ENCODE results near the gene SWSAP1. TPM values are rescaled to one million over a fixed set of nuclear protein-coding genes. Genes with fewer than 3 reads are reported as not detected.
"Not testable (repeated sequence)": the region's sequence is repeated elsewhere in the genome, so short reads cannot be mapped to it uniquely, and the experiment has no call there.

The SWSAP1 gene
- total and polyA plus RNA-seq, 3 experiments from 2014 or later, result 2.1 to 7.0 (median 2.2) TPM

DNA sequence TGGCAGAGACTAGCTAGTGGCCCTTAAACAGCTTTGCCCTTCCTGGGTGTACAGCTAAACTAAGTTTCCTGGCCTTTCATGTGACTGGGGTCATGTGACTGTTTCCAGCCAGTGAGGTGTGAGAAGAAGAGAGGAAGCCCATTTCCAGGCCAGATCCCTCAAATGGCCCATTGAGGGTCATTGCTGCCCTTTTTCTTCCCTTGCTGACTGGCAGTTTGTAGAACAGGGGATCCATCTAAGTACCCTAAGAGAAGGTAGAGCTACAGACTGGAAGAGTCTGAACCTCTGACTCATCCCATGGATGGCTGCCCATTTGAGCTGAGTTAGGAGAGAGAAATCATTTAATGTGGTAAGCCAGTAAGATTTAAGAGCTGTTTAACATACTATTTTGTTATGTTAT lies 2.8 kb downstream of the SWSAP1 start:
- no peak overlapping the region for H3K4me3 ChIP-seq (ENCODE audit: low read length)
- CTCF ChIA-PET, result interaction anchor here (1.0 to 1.4 kb wide), 3 partner anchors 9 to 106 kb away, joined by 3 to 13 read pairs (median 3); no protein-coding TSS in a partner anchor
- no peaks in the 10 kb centered on the region for H3K27me3 ChIP-seq (ENCODE audit: insufficient read depth, low read length, poor library complexity, severe bottlenecking)
- H3K27ac Mint-ChIP-seq, result peak overlapping the region in 5 of 8 donors; percentile 36 to 75 (median 49)
- no peak for DNase-seq
- H3K4me1 Mint-ChIP-seq, result peaks cover 29 to 43% (median 36%) of the 10 kb centered on the region in 3 donors
- peaks cover 0 to 3% (median 0%) of the 10 kb centered on the region in 5 donors for H3K9me3 Mint-ChIP-seq
- H3K36me3 Mint-ChIP-seq, result peaks cover 4 to 11% (median 10%) of the 10 kb centered on the region in 3 donors
- H3K27me3 Mint-ChIP-seq, result peaks cover 5 to 6% of the 10 kb centered on the region in 2 donors
- no peak overlapping the region for H3K27ac ChIP-seq (ENCODE audit: low read depth, low read length)
- peak overlapping the region; percentile 1 to 72 (median 34) for H3K4me3 Mint-ChIP-seq
- POLR2A ChIA-PET, result interaction anchor here (1.3 kb wide), 1 partner anchor 9 kb away, joined by 3 read pairs; no protein-coding TSS in a partner anchor
- no peaks in the 10 kb centered on the region for H3K36me3 ChIP-seq (ENCODE audit: insufficient read depth, low read length)
- H3K4me1 ChIP-seq (ENCODE audit: insufficient read depth, low read length), result peaks cover 56% of the 10 kb centered on the region
- H3K9me3 ChIP-seq (ENCODE audit: low read length), result no peaks in the 10 kb centered on the region

DNA sequence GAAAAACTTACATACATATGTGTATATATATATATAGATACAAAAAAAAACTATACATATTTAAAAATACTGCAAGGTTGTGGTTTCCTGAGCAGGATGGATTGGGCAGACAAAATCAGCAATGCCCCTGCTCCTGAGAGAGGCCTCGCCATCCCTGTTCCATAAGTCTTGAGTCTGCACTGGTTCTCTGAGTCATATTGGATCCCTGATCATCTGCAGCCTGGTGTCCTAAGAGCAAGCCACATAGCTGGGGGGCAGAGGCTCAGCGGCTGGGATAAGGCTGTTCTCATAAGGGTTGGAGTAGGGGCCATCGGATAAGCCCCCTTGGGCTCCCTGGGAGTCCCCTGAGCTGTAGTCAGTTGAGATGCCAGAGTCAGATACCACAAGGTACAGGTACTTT lies 3.3 kb downstream of the SWSAP1 start:
- no peak for DNase-seq
- ChIA-PET POLR2A (interaction anchor here (0.6 to 1.3 kb wide), 2 partner anchors 9 to 388 kb away, joined by 3 to 5 read pairs; no protein-coding TSS in a partner anchor), CTCF (interaction anchor here (0.9 to 1.4 kb wide), 4 partner anchors 9 to 105 kb away, joined by 3 to 13 read pairs (median 3); partner anchors contain the start of gene PRKCSH)
- H3K4me1 Mint-ChIP-seq, result peaks cover 31 to 46% (median 39%) of the 10 kb centered on the region in 3 donors
- Histone ChIP-seq H3K36me3 (ENCODE audit: insufficient read depth, low read length) (no peaks in the 10 kb centered on the region), H3K27ac (ENCODE audit: low read depth, low read length) (no peak overlapping the region), H3K4me1 (ENCODE audit: insufficient read depth, low read length) (peaks cover 60% of the 10 kb centered on the region), H3K9me3 (ENCODE audit: low read length) (no peaks in the 10 kb centered on the region), H3K27me3 (ENCODE audit: insufficient read depth, low read length, poor library complexity, severe bottlenecking) (peaks cover 3% of the 10 kb centered on the region), H3K4me3 (ENCODE audit: low read length) (no peak overlapping the region)
- H3K27me3 Mint-ChIP-seq, result peaks cover 7 to 8% of the 10 kb centered on the region in 2 donors
- H3K36me3 Mint-ChIP-seq, result peaks cover 4 to 11% (median 10%) of the 10 kb centered on the region in 3 donors
- H3K27ac Mint-ChIP-seq, result no peak overlapping the region
- H3K4me3 Mint-ChIP-seq, result peak overlapping the region in 1 of 7 donors; percentile 45
- H3K9me3 Mint-ChIP-seq, result peaks cover 0 to 3% (median 0%) of the 10 kb centered on the region in 5 donors

- peaks cover 61% of the 10 kb centered on the region for H3K4me1 ChIP-seq (ENCODE audit: insufficient read depth, low read length)
- Mint-ChIP-seq H3K27me3 (peaks cover 10 to 11% of the 10 kb centered on the region in 2 donors), H3K27ac (peak overlapping the region in 3 of 8 donors; percentile 34 to 89 (median 80)), H3K9me3 (peaks cover 0 to 3% (median 0%) of the 10 kb centered on the region in 5 donors), H3K4me3 (peak overlapping the region in 3 of 7 donors; percentile 25 to 52 (median 45)), H3K4me1 (peaks cover 34 to 53% (median 42%) of the 10 kb centered on the region in 3 donors), H3K36me3 (peaks cover 4 to 11% (median 8%) of the 10 kb centered on the region in 3 donors)
- CTCF ChIA-PET, result interaction anchor here (0.9 to 1.4 kb wide), 2 partner anchors 30 to 57 kb away, joined by 3 read pairs; partner anchors contain the start of gene PRKCSH
- no peak for DNase-seq
- H3K36me3 ChIP-seq (ENCODE audit: insufficient read depth, low read length), result no peaks in the 10 kb centered on the region
- POLR2A ChIA-PET, result interaction anchor here (0.6 to 1.3 kb wide), 2 partner anchors 10 to 387 kb away, joined by 3 to 5 read pairs; no protein-coding TSS in a partner anchor
- H3K27me3 ChIP-seq (ENCODE audit: insufficient read depth, low read length, poor library complexity, severe bottlenecking), result peaks cover 5% of the 10 kb centered on the region
- no peaks in the 10 kb centered on the region for H3K9me3 ChIP-seq (ENCODE audit: low read length)
- no peak overlapping the region for H3K27ac ChIP-seq (ENCODE audit: low read depth, low read length)
- no peak overlapping the region for H3K4me3 ChIP-seq (ENCODE audit: low read length)
Measured at GRCh38 chr19:11378319-11379189, 4.1 kb downstream of the SWSAP1 start.

DNA sequence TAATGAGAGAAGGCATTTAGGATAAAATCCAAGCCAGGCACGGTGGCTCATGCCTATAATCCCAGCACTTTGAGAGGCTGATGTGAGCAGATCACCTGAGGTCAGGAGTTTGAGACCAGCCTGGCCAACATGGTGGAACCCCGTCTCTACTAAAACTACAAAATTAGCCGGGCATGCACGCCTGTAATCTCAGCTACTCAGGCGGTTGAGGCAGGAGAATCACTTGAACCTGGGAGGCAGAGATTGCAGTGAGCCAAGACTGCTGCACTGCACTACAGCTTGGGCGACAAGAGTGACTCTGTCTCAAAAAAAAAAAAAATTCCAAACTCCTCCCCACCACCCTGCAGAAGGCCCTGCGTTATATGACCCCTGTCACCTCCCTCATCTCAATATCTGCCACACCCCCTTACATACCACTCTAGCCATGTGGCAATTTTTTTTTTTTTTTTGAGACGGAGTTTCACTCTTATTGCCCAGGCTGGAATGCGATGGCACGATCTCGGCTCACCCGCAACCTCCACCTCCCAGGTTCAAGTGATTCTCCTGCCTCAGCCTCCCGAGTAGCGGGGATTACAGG lies 4.9 kb downstream of the SWSAP1 start:
- Mint-ChIP-seq H3K4me3 (peak overlapping the region in 1 of 7 donors; percentile 18), H3K4me1 (peaks cover 34 to 54% (median 43%) of the 10 kb centered on the region in 3 donors), H3K27ac (peak overlapping the region in 3 of 8 donors; percentile 23 to 100 (median 36)), H3K36me3 (peaks cover 4 to 11% (median 8%) of the 10 kb centered on the region in 3 donors), H3K27me3 (peaks cover 11% of the 10 kb centered on the region in 2 donors)
- ChIA-PET POLR2A (interaction anchor here (0.5 kb wide), 1 partner anchor 85 kb away, joined by 7 read pairs; no protein-coding TSS in a partner anchor), CTCF (interaction anchor here (0.6 to 2.7 kb wide), 5 partner anchors 10 to 289 kb away, joined by 3 to 35 read pairs (median 10); partner anchors contain the start of genes CCDC159, ELAVL3 and TMEM205)
- H3K4me3 ChIP-seq (ENCODE audit: low read length); H3K9me3 Mint-ChIP-seq; H3K27me3 ChIP-seq (ENCODE audit: insufficient read depth, low read length, poor library complexity, severe bottlenecking); DNase-seq; H3K27ac ChIP-seq (ENCODE audit: low read depth, low read length); H3K36me3 ChIP-seq (ENCODE audit: insufficient read depth, low read length); H3K9me3 ChIP-seq (ENCODE audit: low read length): not testable (repeated sequence)
- peaks cover 57% of the 10 kb centered on the region for H3K4me1 ChIP-seq (ENCODE audit: insufficient read depth, low read length)

- Mint-ChIP-seq H3K27me3 (peaks cover 13 to 15% of the 10 kb centered on the region in 2 donors), H3K27ac (peak overlapping the region in 7 of 8 donors; percentile 95 to 100 (median 98)), H3K4me3 (peak overlapping the region; percentile 84 to 98 (median 92)), H3K4me1 (peaks cover 34 to 59% (median 46%) of the 10 kb centered on the region in 3 donors), H3K36me3 (peaks cover 4 to 11% (median 8%) of the 10 kb centered on the region in 3 donors), H3K9me3 (peaks cover 0 to 3% (median 0%) of the 10 kb centered on the region in 5 donors)
- Histone ChIP-seq H3K36me3 (ENCODE audit: insufficient read depth, low read length) (no peaks in the 10 kb centered on the region), H3K27me3 (ENCODE audit: insufficient read depth, low read length, poor library complexity, severe bottlenecking) (peaks cover 5% of the 10 kb centered on the region), H3K27ac (ENCODE audit: low read depth, low read length) (peak overlapping the region; percentile 89), H3K4me1 (ENCODE audit: insufficient read depth, low read length) (peaks cover 57% of the 10 kb centered on the region), H3K9me3 (ENCODE audit: low read length) (no peaks in the 10 kb centered on the region), H3K4me3 (ENCODE audit: low read length) (peak overlapping the region; percentile 67)
- CTCF ChIA-PET, result interaction anchor here (0.6 to 2.7 kb wide), 7 partner anchors 10 to 289 kb away, joined by 3 to 35 read pairs (median 10); partner anchors contain the start of genes CCDC159, ELAVL3, ODAD3 and PRKCSH
- POLR2A ChIA-PET, result interaction anchor here (0.5 to 2.1 kb wide), 2 partner anchors 55 to 85 kb away, joined by 7 to 13 read pairs; partner anchors contain the start of genes ODAD3 and PRKCSH
- no peak for DNase-seq
Measured at GRCh38 chr19:11379857-11380350, 5.4 kb downstream of the SWSAP1 start.

DNA sequence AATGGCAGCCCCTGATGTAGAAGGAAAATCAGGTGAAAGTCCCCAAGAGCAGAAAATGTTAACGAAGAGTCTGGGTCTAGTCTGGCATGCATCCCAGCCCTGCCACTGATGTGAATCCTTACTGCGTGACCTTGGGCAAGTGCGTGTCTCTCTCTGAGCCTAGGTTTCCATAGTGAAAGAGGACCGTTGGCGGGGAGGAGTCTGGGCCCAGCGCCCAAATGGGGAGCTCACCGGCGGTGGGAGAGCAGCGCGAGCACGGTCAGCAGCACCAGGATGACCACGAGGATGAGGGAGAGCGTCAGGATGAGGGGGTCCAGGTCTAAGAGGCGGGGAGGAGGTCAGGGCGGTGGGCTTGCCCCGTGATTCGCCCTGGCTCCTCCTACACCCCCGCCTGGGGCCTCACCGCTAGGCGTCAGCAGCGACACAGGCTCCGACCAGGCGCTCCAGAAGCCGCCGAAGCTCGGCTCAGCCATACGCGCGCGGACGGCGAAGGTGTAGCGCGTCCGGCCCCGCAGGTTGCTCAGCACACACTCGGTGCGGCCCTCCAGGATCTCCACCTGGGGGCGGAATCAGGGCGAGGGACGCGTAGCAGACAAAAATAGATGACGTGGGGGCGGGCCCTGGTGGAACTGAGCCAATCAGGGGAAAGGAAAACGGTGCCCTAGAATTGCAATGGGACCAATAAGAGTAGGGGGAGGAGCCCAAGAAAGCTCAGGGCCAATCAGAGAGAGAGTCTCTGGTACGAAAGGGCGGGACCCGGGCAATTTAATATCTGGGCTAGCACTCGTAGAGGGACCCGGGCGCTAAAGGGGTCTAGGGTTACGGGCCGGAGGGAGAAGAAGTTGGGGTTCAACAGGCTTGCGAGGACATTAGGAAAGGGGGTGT lies 6.4 kb downstream of the SWSAP1 start:
- H3K4me1 ChIP-seq (ENCODE audit: insufficient read depth, low read length), result peaks cover 52% of the 10 kb centered on the region
- peaks cover 5% of the 10 kb centered on the region for H3K27me3 ChIP-seq (ENCODE audit: insufficient read depth, low read length, poor library complexity, severe bottlenecking)
- Mint-ChIP-seq H3K27me3 (peaks cover 13 to 15% of the 10 kb centered on the region in 2 donors), H3K36me3 (peaks cover 4 to 8% (median 8%) of the 10 kb centered on the region in 3 donors), H3K4me3 (peak overlapping the region; percentile 84 to 98 (median 92)), H3K4me1 (peaks cover 34 to 53% (median 46%) of the 10 kb centered on the region in 3 donors), H3K27ac (peak overlapping the region; percentile 95 to 100 (median 98)), H3K9me3 (peaks cover 0 to 3% (median 0%) of the 10 kb centered on the region in 5 donors)
- peak overlapping the region; percentile 67 for H3K4me3 ChIP-seq (ENCODE audit: low read length)
- ChIA-PET POLR2A (interaction anchor here (0.6 to 2.1 kb wide), 7 partner anchors 19 to 198 kb away, joined by 3 to 13 read pairs (median 5); partner anchors contain the start of genes CCDC159, ELOF1, ODAD3 and PRKCSH), CTCF (interaction anchor here (0.5 to 4.2 kb wide), 36 partner anchors 9 to 685 kb away, joined by 3 to 35 read pairs (median 4); partner anchors contain the start of genes CCDC159, ECSIT, ELAVL3 and ELOF1)
- H3K27ac ChIP-seq (ENCODE audit: low read depth, low read length), result peak overlapping the region; percentile 89
- DNase-seq, result peak; percentile 93 to 99 (median 98)
- no peaks in the 10 kb centered on the region for H3K36me3 ChIP-seq (ENCODE audit: insufficient read depth, low read length)
- no peaks in the 10 kb centered on the region for H3K9me3 ChIP-seq (ENCODE audit: low read length)

Measured in CD8-positive, alpha-beta memory T cell (primary cell).